Muscle layer of colon (tissue), 2 donors: ENCODE measurements around the gene PHETA1.

Source experiments
- H3K27ac ChIP-seq: one replicate; pipeline ENCODE4 v1.7.0; 2013; ENCODE audit warnings: low read depth, mild to moderate bottlenecking, low read length, moderate library complexity
- H3K27me3 ChIP-seq, 2 donors: one replicate each; pipeline ENCODE4 v1.7.0; 2013; ENCODE audit warnings: low read length in 2 of 2, mild to moderate bottlenecking in 2 of 2; ENCODE audit not compliant: insufficient read depth in 2 of 2, control insufficient read depth in 1 of 2
- H3K36me3 ChIP-seq: one replicate; pipeline ENCODE4 v1.7.0; 2013; ENCODE audit warnings: mild to moderate bottlenecking, low read length; ENCODE audit not compliant: insufficient read depth
- H3K4me1 ChIP-seq: one replicate; pipeline ENCODE4 v1.7.0; 2013; ENCODE audit warnings: mild to moderate bottlenecking, low read length; ENCODE audit not compliant: insufficient read depth
- H3K4me3 ChIP-seq, 2 donors: one replicate each; pipeline ENCODE4 v1.7.0; 2013; ENCODE audit warnings: low read length in 2 of 2, low read depth in 1 of 2, mild to moderate bottlenecking in 1 of 2, moderate library complexity in 1 of 2
- H3K9ac ChIP-seq: one replicate; pipeline ENCODE4 v1.7.0; 2013; ENCODE audit warnings: low read length
- H3K9me3 ChIP-seq: one replicate; pipeline ENCODE4 v1.7.0; 2013; ENCODE audit warnings: mild to moderate bottlenecking, low read length
- donor health status: abdominal sarcoma.
- donor health status: Adenocarcinoma of cecum.

PHETA1 gene

GRCh38 chr12:111353603-111354295 lies 15.1 kb downstream of the PHETA1 start:
- Histone ChIP-seq H3K4me1 (no peaks in the 10 kb centered on the region), H3K36me3 (no peaks in the 10 kb centered on the region), H3K9ac (no peak overlapping the region), H3K4me3 (no peak overlapping the region), H3K27ac (no peak overlapping the region), H3K9me3 (peaks cover 5% of the 10 kb centered on the region), H3K27me3 (peaks cover 0 to 4% of the 10 kb centered on the region in 2 donors)

- Histone ChIP-seq H3K27ac (no peak overlapping the region), H3K36me3 (no peaks in the 10 kb centered on the region), H3K4me3 (no peak overlapping the region), H3K9me3 (peaks cover 8% of the 10 kb centered on the region), H3K9ac (no peak overlapping the region), H3K27me3 (no peaks in the 10 kb centered on the region), H3K4me1 (no peaks in the 10 kb centered on the region)
Observed at GRCh38 chr12:111353026-111353425, 15.9 kb downstream of the PHETA1 start.

- H3K27me3 ChIP-seq: no peaks in the 10 kb centered on the region
- no peak overlapping the region for H3K9ac ChIP-seq
- peaks cover 10% of the 10 kb centered on the region for H3K9me3 ChIP-seq
- no peaks in the 10 kb centered on the region for H3K36me3 ChIP-seq
- no peak overlapping the region for H3K4me3 ChIP-seq
- H3K27ac ChIP-seq: no peak overlapping the region
- no peaks in the 10 kb centered on the region for H3K4me1 ChIP-seq
Observed at GRCh38 chr12:111352296-111352993, 16.4 kb downstream of the PHETA1 start.

GRCh38 chr12:111351026-111351425 lies 17.9 kb downstream of the PHETA1 start:
- Histone ChIP-seq H3K27ac (no peak overlapping the region), H3K9ac (no peak overlapping the region), H3K4me1 (no peaks in the 10 kb centered on the region), H3K27me3 (no peaks in the 10 kb centered on the region), H3K4me3 (no peak overlapping the region), H3K9me3 (peaks cover 10% of the 10 kb centered on the region), H3K36me3 (no peaks in the 10 kb centered on the region)

- Histone ChIP-seq H3K4me1 (no peaks in the 10 kb centered on the region), H3K27ac (no peak overlapping the region), H3K36me3 (no peaks in the 10 kb centered on the region), H3K4me3 (no peak overlapping the region), H3K9ac (no peak overlapping the region), H3K27me3 (no peaks in the 10 kb centered on the region), H3K9me3 (peaks cover 10% of the 10 kb centered on the region)
Observed at GRCh38 chr12:111349748-111350520, 19.0 kb downstream of the PHETA1 start.

GRCh38 chr12:111349101-111349747 lies 19.7 kb downstream of the PHETA1 start:
- Histone ChIP-seq H3K27me3 (no peaks in the 10 kb centered on the region), H3K36me3 (no peaks in the 10 kb centered on the region), H3K4me1 (no peaks in the 10 kb centered on the region), H3K4me3 (no peak overlapping the region), H3K27ac (no peak overlapping the region), H3K9me3 (peaks cover 8% of the 10 kb centered on the region), H3K9ac (no peak overlapping the region)

- no peaks in the 10 kb centered on the region for H3K27me3 ChIP-seq
- no peaks in the 10 kb centered on the region for H3K4me1 ChIP-seq
- H3K9ac ChIP-seq: no peak overlapping the region
- H3K27ac ChIP-seq: no peak overlapping the region
- H3K4me3 ChIP-seq: no peak overlapping the region
- no peaks in the 10 kb centered on the region for H3K36me3 ChIP-seq
- peaks cover 5% of the 10 kb centered on the region for H3K9me3 ChIP-seq
Observed at GRCh38 chr12:111347891-111348644, 20.8 kb downstream of the PHETA1 start.

GRCh38 chr12:111344254-111344875 lies 24.5 kb downstream of the PHETA1 start:
- H3K4me3 ChIP-seq: no peak overlapping the region
- no peaks in the 10 kb centered on the region for H3K4me1 ChIP-seq
- no peaks in the 10 kb centered on the region for H3K27me3 ChIP-seq
- H3K36me3 ChIP-seq: no peaks in the 10 kb centered on the region
- H3K27ac ChIP-seq: no peak overlapping the region
- H3K9me3 ChIP-seq: peaks cover 5% of the 10 kb centered on the region
- H3K9ac ChIP-seq: no peak overlapping the region

GRCh38 chr12:111343181-111343580 lies 25.7 kb downstream of the PHETA1 start:
- Histone ChIP-seq H3K4me1 (no peaks in the 10 kb centered on the region), H3K27ac (no peak overlapping the region), H3K27me3 (no peaks in the 10 kb centered on the region), H3K9me3 (peaks cover 4% of the 10 kb centered on the region), H3K36me3 (no peaks in the 10 kb centered on the region), H3K4me3 (no peak overlapping the region), H3K9ac (no peak overlapping the region)

- Histone ChIP-seq H3K4me1 (no peaks in the 10 kb centered on the region), H3K36me3 (no peaks in the 10 kb centered on the region), H3K9me3 (no peaks in the 10 kb centered on the region), H3K9ac (no peak overlapping the region), H3K27me3 (no peaks in the 10 kb centered on the region), H3K27ac (no peak overlapping the region), H3K4me3 (no peak overlapping the region)
Observed at GRCh38 chr12:111342376-111342775, 26.5 kb downstream of the PHETA1 start.
